Measurements from ENCODE around the gene TET2.

TET2 gene

GRCh38 chr4:105162123-105162796 lies 15.6 kb downstream of the TET2 start:
- DNase-seq (ENCODE audit: low read depth): no peak
- no peak overlapping the region for H3K4me3 ChIP-seq (ENCODE audit: low read length)
- no peak for TF ChIP-seq CTCF (conservative IDR thresholded peaks at IDR 0.05; ENCODE audit: low read length)

DNA sequence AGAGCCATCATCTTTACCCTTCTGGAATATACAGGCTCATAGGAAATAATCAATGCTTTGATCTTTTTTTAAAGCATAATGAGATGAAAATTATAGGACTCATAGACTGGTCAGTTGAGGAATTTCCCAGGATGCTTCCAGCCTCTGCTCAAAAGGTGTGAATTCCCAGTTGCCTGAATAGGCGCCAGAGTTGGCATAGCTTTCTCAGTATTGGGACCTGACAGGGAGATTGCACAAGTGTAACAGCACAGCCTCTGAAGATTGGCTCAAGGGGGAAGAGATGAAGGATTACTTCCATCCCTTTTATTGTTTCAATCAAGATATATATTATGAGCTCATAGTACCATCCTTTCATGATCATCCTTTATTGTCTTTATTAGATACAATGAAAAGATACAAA lies 17.9 kb downstream of the TET2 start:
- no peak for TF ChIP-seq CTCF (conservative IDR thresholded peaks at IDR 0.05; ENCODE audit: low read length)
- no peak overlapping the region for H3K4me3 ChIP-seq (ENCODE audit: low read length)
- no peak for DNase-seq (ENCODE audit: low read depth)

GRCh38 chr4:105166066-105166465 lies 19.4 kb downstream of the TET2 start:
- no peak for DNase-seq (ENCODE audit: low read depth)
- H3K4me3 ChIP-seq (ENCODE audit: low read length): no peak overlapping the region
- no peak for TF ChIP-seq CTCF (conservative IDR thresholded peaks at IDR 0.05; ENCODE audit: low read length)

DNA sequence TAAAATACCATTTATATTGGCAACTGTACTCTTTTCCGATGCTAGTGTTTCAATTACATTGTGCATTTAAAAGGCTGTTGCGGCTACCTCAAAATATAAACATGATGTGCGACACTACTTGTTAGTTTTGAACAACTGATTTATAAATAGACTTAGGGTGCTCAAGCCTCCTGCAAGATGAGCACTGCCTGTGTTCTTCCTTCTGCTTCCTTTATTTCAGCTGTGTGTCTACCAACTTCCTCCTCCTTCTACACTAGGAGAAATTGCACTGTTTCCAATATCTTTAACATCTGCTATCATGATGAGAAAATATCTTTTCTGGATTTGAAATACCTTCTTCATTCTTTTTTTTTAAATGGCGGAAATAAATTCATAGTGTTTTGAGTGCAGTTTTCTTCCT lies 24.0 kb downstream of the TET2 start:
- no peak for TF ChIP-seq CTCF (conservative IDR thresholded peaks at IDR 0.05; ENCODE audit: low read length)
- no peak for DNase-seq (ENCODE audit: low read depth)
- no peak overlapping the region for H3K4me3 ChIP-seq (ENCODE audit: low read length)

GRCh38 chr4:105171912-105172311 lies 25.2 kb downstream of the TET2 start:
- H3K4me3 ChIP-seq (ENCODE audit: low read length): no peak overlapping the region
- no peak for DNase-seq (ENCODE audit: low read depth)
- TF ChIP-seq CTCF (conservative IDR thresholded peaks at IDR 0.05; ENCODE audit: low read length): no peak

DNA sequence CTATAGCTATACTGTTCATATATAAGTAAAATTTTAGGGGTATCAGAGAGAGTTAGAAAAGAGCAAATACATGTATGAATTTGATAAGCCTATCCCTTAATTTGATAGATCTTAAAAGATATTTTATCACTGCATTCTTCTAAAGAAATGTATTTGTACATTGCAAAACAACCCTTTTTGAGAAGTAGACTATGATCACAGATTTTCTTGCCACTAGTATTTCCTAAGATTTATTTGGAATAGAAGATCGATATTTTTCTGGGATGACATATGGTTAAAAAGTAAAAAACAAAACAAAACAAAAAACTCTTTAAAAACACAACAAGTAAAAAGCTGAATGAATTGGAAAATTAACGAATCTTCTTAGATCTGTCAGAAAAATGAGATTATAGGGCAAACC lies 27.4 kb downstream of the TET2 start:
- TF ChIP-seq CTCF (conservative IDR thresholded peaks at IDR 0.05; ENCODE audit: low read length): no peak
- DNase-seq (ENCODE audit: low read depth): no peak
- no peak overlapping the region for H3K4me3 ChIP-seq (ENCODE audit: low read length)

DNA sequence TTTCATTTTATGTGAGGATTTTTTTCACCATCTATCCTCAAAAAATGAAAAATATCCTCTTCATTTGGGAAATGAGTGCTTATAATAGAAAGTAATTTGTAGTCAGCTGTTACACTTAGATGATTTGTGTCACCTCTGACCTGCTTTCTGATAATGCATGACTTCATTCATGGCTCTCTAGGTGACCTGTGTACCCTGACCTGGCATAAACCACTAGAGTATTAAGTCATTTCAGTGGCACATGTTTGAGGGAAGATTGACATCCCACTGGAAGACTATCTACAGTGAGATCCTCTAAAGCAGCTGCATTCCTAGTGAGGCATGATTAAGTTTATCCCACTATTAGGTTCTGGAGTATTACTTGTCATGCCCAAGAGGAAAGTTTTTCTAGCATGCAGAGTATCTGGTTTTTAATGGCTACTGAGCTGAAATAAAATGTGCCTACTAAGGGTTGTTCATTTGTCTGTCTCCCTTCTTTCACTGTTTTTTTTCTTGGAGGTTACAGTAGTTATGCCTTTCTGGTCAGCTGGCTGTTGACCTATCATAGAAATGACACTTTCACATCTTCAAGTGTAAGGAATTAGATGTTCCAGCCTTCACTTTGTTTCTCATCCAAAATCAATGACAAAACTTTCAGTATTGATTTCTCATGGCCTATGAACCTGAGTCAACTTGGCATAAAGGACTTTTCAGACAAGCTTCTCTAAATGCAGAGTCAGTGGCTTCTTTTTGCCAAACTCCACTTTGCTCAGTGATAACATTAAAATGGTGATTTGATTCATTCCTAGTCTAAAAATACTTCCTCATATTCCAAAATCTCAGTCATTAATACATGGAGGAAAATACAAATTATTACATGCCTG lies 33.1 kb downstream of the TET2 start:
- no peak overlapping the region for H3K4me3 ChIP-seq (ENCODE audit: low read length)
- DNase-seq (ENCODE audit: low read depth): no peak
- TF ChIP-seq CTCF (conservative IDR thresholded peaks at IDR 0.05; ENCODE audit: low read length): no peak
